ENCODE data around the gene OSBP2.

GRCh38 chr22:30701872-30702271 lies 7.2 kb downstream of the OSBP2 start:
- TF ChIP-seq EP300 (IDR thresholded peaks at IDR 0.05), result no peak
- TF ChIP-seq, protein P1, sequence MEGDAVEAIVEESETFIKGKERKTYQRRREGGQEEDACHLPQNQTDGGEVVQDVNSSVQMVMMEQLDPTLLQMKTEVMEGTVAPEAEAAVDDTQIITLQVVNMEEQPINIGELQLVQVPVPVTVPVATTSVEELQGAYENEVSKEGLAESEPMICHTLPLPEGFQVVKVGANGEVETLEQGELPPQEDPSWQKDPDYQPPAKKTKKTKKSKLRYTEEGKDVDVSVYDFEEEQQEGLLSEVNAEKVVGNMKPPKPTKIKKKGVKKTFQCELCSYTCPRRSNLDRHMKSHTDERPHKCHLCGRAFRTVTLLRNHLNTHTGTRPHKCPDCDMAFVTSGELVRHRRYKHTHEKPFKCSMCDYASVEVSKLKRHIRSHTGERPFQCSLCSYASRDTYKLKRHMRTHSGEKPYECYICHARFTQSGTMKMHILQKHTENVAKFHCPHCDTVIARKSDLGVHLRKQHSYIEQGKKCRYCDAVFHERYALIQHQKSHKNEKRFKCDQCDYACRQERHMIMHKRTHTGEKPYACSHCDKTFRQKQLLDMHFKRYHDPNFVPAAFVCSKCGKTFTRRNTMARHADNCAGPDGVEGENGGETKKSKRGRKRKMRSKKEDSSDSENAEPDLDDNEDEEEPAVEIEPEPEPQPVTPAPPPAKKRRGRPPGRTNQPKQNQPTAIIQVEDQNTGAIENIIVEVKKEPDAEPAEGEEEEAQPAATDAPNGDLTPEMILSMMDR (IDR thresholded peaks at IDR 0.05), result no peak
- no peak for TF ChIP-seq POLR2A (IDR thresholded peaks at IDR 0.05)
